Skin epidermis (tissue), 12 donors: ENCODE measurements around the gene KCNG1.

Source experiments
- H3K27ac ChIP-seq, 21 experiments: fragments of 200-600 bp; sonication (generic) in 11 of 21; one replicate each; pipeline ENCODE4 v1.5.0; 2020; ENCODE audit warnings: mild to moderate bottlenecking in 3 of 21, inconsistent platforms in 2 of 21, moderate library complexity in 2 of 21
- H3K4me3 ChIP-seq, 7 experiments: fragments of 200-600 bp; sonication (generic) in 2 of 7; one replicate each; pipeline ENCODE4 v1.5.0; 2020; ENCODE audit warnings: inconsistent platforms in 2 of 7, mild to moderate bottlenecking in 2 of 7, moderate library complexity in 1 of 7

The KCNG1 gene

DNA sequence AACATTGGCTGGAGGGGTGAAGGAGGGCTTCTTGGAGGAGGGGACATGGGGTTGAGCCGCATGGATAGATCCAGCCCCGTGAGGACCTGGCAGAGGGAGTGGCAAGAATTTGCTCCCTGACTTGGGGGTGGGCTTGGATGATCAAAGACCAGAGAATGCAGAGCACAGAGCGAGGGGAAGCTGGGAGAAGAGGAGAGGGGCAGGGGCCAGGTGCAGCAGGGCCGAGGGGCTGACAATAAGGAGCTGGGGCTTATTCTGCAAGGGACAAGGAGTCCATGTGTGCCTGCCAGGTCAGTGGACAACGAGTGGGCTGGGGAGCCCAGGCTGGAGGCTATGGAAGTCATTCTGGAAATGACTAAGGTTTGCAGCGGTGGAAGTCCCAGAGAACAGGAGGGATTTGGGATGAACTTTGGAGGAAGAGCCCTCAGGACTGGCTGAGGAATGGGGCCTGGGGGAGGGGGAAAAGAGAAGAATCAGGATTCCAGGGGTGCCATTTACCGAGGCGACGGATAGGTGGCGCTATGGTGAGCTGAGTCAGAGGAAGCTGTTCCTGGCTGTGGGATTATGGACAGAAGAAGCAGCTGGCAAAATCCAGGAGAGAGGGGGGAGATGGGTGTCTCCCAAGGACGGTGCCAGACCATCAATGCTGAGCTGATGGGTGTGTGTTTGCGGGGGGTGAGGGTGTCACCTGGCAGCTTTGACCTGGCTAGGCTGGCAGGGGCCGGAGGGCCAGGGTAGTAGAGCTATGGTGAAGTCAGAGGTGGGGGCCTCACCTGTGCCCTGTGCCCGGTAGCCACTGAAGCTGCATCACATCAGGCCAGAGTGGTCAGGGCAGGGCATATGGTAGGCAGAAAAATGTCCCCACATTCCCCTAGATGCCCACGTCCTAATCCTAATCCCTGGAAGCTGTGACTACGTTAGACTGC is 7.8 kb downstream of the KCNG1 start:
- H3K27ac ChIP-seq, result no peak overlapping the region
- no peak overlapping the region for H3K4me3 ChIP-seq

DNA sequence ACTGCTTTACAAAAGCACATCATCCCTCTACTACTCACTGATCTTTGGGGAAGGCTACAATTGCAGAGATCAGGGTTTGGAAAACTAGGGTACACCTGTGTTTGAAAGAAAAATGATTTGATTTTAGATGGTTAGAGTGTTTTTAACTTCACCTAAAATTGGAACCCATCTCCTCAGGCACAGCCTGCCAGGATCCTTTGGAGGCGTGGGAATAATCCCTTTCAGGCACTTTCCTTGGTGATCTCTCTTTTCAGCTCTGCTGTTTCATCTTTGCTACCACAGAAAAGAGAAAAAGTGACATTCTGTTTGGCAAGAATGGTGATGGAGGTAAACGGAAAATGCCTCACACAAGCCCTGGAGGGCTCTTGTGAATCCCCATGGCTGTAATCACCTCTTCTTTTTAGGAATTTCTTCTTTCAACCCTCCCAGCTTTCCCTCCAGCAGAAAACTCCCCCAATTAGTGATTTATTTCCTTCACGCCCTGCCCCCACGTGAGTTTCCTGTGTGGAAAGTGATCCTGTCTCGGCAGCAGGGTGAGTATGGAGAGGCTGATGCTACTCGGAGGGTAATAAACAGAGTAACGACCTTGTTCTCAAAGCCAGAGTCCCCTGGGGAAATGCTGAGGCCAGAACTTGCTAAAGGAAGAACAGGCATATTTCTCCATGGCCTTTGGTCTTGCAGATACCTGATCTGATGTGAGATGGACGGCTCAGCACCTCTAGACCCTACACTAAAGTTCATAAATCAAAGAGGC is 9.2 kb downstream of the KCNG1 start:
- Histone ChIP-seq H3K27ac (no peak overlapping the region), H3K4me3 (no peak overlapping the region)

DNA sequence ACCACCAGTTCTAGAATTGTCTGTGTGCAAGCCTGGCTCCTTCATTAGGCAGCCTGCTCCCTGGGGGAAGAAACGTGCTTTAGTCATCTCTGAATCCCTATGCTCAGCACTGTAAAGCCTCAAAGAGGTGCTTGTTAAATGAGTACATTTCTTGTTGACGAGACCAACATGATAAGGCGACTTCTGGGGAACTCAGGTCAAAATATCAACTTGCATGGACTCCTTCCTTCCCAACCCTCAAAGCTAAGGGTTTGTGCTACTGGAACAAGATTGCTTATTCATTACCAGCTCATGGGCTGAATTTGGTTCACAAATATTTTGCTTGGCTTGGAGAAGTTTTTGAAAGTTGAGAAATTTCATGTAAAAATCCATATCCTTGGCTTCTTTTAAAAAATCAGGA is 10.6 kb downstream of the KCNG1 start:
- Histone ChIP-seq H3K27ac (no peak overlapping the region), H3K4me3 (no peak overlapping the region)

DNA sequence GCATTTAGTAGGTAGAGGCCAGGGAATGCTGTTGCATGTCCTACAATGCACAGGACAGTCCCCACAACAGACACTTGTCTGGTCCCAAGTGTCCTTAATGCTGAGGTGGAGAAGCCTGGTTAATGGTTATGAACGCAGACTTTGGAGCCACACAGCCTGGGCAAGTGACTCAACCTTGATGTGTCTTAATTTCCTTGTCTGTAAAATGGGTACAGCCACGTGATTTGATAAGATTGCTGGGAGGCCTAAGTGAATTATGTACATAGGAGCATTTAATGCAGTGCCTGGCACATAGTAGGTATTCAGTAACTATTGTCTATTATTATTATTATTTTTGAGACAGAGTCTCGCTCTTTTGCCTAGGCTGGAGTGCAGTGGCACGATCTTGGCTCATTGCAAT is 11.4 kb downstream of the KCNG1 start:
- Histone ChIP-seq H3K4me3 (no peak overlapping the region), H3K27ac (no peak overlapping the region)

DNA sequence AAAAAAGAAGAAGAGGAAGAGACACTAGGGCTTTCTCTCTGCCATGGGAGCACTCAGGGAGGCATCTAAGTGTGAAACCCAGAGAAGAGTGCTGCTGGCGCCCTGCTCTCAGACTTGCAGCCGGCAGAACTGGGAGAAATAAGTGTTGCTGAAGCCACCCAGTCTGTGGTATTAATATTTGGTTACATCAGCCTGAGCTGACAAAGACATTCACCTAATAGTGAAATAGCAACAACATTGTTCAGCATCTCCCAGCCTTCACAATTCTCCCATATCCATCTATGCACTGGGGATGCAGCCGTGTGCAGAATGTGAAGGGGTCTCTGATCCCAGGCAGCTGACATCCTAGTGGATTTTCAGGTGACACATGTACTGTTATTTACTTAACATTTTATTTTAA is 12.0 kb downstream of the KCNG1 start:
- H3K4me3 ChIP-seq, result no peak overlapping the region
- H3K27ac ChIP-seq, result no peak overlapping the region

DNA sequence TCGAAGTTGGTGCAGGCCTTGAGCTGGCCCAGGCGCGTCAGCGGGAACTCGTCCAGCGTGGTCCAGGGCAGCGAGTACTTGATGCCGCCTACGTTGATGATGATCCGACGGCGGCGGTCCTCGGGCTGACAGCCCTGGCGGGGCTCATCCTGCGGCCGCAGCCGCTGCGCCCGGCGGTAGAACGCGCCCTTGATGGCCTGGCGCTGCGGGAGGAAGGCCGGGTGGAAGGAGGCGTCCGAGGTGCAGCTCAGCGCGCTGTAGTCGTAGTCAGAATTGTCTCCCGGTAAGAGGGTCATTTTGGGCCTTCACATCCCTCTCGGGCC is 12.9 kb downstream of the KCNG1 start:
- H3K4me3 ChIP-seq, result no peak overlapping the region
- H3K27ac ChIP-seq, result no peak overlapping the region

DNA sequence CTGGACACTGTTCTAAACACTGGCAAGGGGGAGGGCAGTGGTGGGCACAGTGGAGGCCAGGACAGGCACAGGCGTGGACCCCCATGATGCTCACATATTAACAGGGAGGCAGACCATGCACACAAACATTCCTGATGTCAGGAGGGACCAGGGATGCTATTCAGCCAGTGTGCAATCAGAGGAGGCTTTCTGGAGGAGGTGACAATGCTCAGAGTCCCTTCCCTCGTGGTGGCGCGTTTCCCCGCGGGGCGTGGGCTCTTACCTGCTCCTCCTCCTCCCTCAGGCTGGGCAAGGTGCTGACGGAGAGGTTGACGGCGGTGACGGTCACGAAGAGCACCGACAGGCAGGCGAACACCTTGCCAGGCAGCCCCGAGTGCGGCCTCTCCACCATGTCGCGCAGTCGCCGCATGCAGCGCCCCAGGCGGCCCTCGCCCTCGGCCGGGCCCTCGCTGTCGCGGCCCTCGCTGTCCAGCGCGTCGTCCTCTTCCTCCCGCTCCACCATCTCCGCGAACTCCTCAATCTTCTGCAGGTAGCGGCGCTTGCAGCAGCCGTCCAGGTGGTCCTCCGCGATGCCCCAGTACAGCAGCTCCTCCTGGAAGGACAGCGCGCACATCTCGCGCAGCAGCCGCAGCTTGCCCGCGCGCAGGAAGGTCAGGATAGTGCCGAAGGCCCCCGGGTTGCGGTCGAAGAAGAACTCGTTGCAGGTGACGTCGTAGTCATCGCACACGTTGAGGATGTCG is 13.4 kb downstream of the KCNG1 start:
- H3K4me3 ChIP-seq, result no peak overlapping the region
- H3K27ac ChIP-seq, result no peak overlapping the region

DNA sequence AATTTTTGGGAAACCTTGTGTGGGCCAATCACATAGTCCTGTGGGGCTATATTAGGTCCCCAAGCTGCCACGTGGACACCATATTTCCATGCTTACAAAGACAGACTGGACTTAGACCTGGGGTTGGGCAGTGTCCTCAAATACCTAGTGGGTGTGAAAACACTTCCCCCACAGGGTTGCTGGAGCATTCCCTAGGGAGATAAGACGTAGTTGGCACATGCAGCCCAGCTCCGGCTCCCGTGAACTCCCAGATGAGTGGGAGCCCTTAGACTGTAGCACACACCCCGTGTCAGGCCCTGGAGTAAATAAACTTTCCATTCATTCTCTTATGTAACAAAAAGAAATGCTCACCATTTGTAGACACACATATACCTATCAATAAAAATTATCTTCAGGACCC is 14.2 kb downstream of the KCNG1 start:
- H3K27ac ChIP-seq, result no peak overlapping the region
- H3K4me3 ChIP-seq, result no peak overlapping the region

DNA sequence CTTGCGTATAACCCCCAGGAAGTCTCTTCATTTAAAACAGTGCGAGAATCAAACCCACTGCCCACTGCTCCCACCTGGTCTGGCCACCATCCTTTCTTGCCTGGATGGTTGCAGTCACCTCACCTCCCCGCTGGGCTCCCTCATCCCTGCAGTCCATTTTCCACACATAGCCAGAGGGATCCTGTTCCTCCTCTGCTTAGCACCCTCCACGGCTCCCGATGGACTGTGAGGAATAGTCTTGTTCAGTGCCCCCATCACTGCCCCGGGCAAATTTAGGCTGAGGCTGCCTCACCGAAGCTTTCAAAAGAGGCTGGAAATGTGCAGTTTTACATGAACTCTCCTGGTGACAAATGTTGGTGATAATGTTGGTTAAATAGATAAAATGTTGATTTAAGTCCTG is 17.7 kb downstream of the KCNG1 start:
- no peak overlapping the region for H3K4me3 ChIP-seq

DNA sequence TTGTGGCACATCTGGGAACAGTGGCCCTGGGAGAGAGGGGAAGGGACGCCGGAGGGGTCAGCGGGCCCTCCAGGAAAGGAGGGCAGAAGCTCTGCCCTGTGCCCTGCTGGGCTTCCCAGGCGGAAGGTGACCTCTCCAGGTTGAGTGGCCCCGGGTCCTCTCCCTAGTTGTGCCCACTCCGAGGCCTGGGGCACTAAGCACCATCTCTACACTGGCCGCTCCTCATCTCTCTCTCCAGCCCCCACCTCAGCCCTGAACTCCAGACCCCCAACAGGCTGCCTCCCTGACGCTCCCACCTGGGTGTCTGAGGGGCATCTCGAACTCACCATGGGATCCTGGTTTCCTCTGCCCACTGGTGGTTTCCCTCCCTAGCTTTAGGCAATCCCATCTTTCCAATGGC is 18.1 kb downstream of the KCNG1 start:
- H3K4me3 ChIP-seq, result no peak overlapping the region
- no peak overlapping the region for H3K27ac ChIP-seq

More for the DNA sequence above, 17.7 kb downstream of the KCNG1 start:
- no peak overlapping the region for H3K27ac ChIP-seq

DNA sequence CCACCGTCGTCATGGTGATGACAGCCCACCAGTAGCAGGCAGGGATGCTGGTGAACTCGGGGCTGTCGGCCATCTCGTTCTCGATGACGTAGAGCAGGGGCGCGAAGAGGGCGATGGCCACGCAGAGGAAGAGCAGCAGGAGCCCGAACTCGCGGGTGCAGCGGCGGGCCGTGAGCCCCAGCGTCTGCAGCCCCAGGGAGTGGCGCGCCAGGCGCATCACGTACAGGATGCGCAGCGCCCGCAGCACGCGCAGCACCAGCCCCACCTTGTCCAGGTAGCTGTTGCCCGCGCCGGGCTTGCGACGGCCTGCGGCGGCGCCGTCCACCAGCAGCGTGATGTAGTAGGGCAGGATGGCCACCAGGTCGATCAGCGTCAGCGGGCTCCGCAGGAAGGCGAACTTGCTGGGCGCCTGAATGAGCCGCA is 18.6 kb downstream of the KCNG1 start:
- no peak overlapping the region for H3K27ac ChIP-seq
- H3K4me3 ChIP-seq, result no peak overlapping the region

DNA sequence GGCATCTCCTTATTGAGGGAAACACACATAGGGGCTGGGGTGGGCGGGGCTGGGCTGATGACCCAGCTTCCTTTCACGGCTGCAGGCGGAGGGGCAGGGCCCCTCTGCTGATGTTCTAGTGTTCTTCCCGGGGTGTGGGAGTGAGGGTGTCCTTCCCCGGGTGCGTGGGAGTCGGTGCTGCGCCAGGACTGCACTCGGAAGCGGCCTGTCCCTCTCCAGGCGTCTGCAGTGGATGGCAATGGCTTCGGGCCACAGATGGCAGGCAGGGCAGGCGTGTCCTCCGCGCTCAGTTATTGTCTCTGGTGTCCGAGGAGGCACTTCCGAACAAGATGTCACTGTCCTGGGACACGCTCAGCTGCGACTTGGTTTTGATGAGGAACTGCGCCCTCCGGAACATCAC is 19.2 kb downstream of the KCNG1 start:
- Histone ChIP-seq H3K27ac (no peak overlapping the region), H3K4me3 (no peak overlapping the region)

DNA sequence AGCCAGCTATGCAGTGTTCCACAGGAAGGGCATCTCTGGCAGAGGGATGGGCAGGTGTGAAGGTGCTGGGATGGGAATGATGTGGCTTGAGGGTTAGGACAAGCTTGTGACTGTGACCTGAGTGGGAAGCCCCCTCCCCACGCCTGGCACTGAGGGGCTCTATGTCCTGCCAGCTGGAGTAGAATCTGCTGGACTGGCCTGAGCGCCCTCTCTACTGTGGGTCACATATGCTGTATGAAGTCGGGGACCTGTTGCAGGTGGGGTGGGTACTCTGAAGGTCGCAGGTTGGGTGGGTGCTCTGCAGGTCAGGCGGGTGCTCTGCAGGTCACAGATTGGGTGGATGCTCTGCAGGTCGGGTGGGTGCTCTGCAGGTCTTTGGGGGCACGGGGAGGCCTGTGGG is 20.3 kb downstream of the KCNG1 start:
- no peak overlapping the region for H3K27ac ChIP-seq
- no peak overlapping the region for H3K4me3 ChIP-seq

DNA sequence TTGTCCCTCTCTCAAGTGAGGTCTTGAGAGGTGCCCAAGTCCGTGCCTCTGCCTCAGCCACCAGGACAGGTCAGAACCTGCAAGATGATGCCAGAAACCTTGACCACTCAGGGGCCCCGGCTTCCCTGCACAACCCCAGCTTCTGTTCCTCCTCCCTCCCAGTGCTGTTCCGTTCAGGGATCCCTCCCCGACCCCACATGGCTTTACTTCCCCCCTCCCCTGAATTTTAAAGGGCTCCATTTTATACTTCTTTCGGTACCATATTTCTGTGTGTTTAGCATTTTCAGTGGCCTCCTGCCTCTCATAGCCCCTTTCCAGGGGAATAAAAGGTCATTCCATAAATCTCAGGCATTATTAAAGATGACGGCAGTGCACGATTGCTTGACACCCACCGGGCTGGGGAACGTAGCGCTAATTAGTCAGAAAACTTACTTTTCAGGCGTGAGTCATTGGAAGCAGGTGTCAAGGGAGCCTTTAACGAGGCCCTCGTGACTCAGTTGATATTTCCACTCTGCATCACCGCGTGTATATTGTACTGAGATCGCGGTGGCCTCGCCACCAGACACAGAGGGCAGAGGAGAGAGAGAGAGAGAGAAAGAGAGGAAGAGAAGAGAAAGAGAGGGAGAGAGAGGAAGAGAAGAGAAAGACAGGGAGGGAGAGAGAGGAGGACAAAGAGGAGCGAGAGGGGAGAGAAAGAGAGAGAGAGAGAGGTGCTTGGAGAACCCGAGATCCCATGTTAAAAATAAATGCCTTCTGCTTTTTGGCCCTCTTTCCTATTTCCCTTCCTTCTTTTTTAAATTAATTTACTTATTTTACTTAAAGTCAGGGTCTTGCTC is 21.3 kb downstream of the KCNG1 start:
- H3K27ac ChIP-seq, result no peak overlapping the region
- H3K4me3 ChIP-seq, result no peak overlapping the region

DNA sequence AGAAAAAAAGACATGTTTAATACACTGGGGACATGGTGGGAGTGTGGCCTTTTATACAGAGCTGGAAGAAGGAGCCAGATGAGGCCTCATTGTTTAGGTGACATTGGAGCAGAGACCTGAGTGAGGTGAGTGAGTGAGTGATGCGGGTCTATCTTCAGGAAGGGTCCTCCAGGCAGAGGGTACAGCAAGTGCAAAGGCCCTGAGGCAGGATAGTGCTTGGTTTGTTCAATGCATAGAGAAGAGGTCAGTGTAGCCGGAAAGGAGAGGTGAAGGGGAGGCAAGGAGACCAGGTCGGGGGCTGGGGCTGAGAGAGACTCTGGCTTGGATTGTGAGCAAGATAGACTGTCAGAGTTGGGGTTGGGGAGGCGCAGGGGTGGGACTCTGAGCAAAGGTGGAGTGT is 23.6 kb downstream of the KCNG1 start:
- Histone ChIP-seq H3K27ac (no peak overlapping the region), H3K4me3 (no peak overlapping the region)

DNA sequence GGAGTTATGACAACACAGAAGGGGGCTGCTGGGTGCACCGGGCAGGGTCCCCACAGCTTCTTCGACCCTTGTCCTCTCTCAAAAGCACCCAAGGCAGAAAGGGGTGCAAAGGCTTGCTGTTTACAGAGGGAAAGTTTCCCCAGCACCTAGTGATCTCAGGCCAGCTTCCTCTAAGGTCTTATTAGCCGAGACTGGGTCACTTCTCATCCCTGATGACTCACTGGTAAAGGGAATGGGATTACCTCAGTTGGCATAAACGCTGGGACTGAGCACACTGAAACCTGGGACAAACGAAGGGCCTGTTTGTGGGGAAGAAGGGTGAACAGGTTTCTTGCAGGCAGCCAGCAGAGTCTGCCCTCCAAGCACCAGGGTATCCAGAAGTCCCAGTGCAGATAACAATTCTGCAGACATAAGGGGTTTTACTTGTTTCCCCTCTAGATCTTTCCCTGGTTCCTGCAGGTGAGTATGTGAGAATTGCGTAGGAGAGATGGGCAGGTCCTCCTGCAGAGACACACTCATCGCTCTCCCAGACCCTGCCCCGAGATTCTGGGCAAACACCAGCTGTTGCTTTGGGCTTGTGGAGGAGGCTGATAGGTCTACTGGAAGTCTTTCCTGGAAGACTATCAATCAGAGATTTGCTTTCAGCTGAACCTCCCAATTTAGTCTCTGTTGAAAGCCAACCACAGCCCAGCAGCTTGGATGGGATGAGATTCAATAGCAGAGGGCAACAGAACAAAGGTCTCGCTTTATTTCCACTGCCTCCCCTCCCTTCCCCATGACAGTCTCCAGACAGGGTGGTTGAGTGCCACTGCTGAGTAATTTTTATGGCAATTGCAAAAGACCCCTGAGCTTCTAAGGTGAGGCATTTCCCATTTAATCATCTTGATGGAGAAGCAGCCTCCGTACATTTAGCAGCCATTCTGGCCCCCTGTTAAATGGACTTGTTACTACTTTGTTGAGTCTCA is 25.7 kb downstream of the KCNG1 start:
- no peak overlapping the region for H3K4me3 ChIP-seq

DNA sequence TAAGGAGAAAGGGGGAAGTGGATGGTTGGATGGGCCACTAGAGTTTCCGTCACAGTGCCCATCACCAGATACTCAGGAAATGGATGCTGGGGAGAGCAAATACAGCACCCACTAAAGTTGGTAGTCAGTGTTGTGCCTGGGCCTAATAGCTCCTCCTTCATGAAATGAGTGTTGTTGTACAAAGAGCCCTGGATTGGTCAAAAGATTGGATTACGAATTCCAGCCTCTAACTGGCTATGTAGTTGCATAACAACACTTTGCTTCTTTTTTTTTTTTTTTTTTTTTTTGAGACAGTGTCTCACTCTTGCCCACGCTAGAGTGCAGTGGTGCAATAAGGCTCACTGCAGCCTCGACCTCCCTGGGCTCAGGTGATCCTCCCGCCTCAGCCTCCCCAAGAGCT is 27.4 kb downstream of the KCNG1 start:
- Histone ChIP-seq H3K4me3 (no peak overlapping the region), H3K27ac (no peak overlapping the region)

More for the DNA sequence above, 25.7 kb downstream of the KCNG1 start:
- no peak overlapping the region for H3K27ac ChIP-seq

DNA sequence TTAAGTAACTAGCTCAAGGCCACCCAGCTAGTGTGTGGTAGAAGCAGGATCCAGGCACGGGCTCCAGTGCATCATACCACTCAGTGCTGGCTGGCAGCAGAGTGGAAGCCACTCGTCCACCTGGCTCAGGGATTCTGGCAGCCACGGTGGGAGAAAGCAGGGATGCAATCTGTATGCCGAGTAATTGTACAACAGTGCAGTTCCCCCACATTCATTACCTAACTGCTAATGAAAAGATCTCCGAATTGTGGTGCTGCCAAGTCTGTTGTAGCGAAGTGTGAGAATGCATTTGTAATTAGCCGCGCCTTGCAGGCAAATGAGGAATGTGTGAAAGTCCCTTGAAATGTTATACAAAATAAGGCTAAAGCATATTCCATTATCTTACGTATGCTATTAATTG is 29.0 kb downstream of the KCNG1 start:
- no peak overlapping the region for H3K27ac ChIP-seq
- no peak overlapping the region for H3K4me3 ChIP-seq
